Measurements from ENCODE around the gene CDH26.

- TF ChIP-seq EZH2 (IDR thresholded peaks at IDR 0.05; ENCODE audit: insufficient read depth, poor library complexity, severe bottlenecking), result no peak
- no peak for TF ChIP-seq EZH2phosphoT487 (IDR thresholded peaks at IDR 0.05; ENCODE audit: insufficient read depth, low read depth)
These were observed 8.2 kb downstream of the CDH26 start for GRCh38 chr20:59966428-59966827.

Data from GM23248 (cell line).